Dendritic cell treated with granulocyte-macrophage colony-stimulating factor and Interleukin-4, amounts not matched to agents 40 ng/mL and 50 ng/mL, for 4 days (primary cell): ENCODE measurements around the gene IGF2R.
A peak's percentile ranks its signal among the peaks of the same experiment; 100 is the strongest.
"Not testable (repeated sequence)": the region's sequence is repeated elsewhere in the genome, so short reads cannot be mapped to it uniquely, and the experiment has no call there.

Experiments
- H3K27ac Mint-ChIP-seq: one replicate; pipeline ENCODE4 v1.8.0; 2022; ENCODE audit warnings: mild to moderate bottlenecking, mixed read lengths
- H3K27me3 Mint-ChIP-seq: one replicate; pipeline ENCODE4 v1.8.0; 2022; ENCODE audit warnings: mild to moderate bottlenecking, mixed read lengths
- H3K36me3 Mint-ChIP-seq: one replicate; pipeline ENCODE4 v1.8.0; 2022; ENCODE audit warnings: low read depth, mixed read lengths
- H3K4me1 Mint-ChIP-seq: one replicate; pipeline ENCODE4 v1.8.0; 2022; ENCODE audit warnings: low read depth, mixed read lengths
- H3K4me3 Mint-ChIP-seq: one replicate; pipeline ENCODE4 v1.8.0; 2022; ENCODE audit warnings: mild to moderate bottlenecking, moderate library complexity, mixed read lengths
- H3K9me3 Mint-ChIP-seq: one replicate; pipeline ENCODE4 v1.8.0; 2022; ENCODE audit warnings: mixed read lengths
- intact Hi-C: fragments of 100-400 bp; cut with micrococcal nuclease; formaldehyde crosslinking; loops from one replicate; pipeline ENCODE4 v1.15.0; 2022

The IGF2R gene

GRCh38 chr6:159985296-159985945, 16.5 kb downstream of the IGF2R start:
- no peaks in the 10 kb centered on the region for H3K36me3 Mint-ChIP-seq
- H3K4me3 Mint-ChIP-seq = peak overlapping the region; percentile 32
- peak overlapping the region; percentile 69 for H3K27ac Mint-ChIP-seq
- H3K9me3 Mint-ChIP-seq = no peaks in the 10 kb centered on the region
- peaks cover 78% of the 10 kb centered on the region for H3K4me1 Mint-ChIP-seq
- no peaks in the 10 kb centered on the region for H3K27me3 Mint-ChIP-seq
- intact Hi-C loops = no loop called here

- intact Hi-C loops = no loop called here
- peaks cover 70% of the 10 kb centered on the region for H3K4me1 Mint-ChIP-seq
- H3K27ac Mint-ChIP-seq = peak overlapping the region; percentile 67
- H3K36me3 Mint-ChIP-seq = peaks cover 28% of the 10 kb centered on the region
- H3K9me3 Mint-ChIP-seq = no peaks in the 10 kb centered on the region
- H3K4me3 Mint-ChIP-seq = no peak overlapping the region
- H3K27me3 Mint-ChIP-seq = no peaks in the 10 kb centered on the region
Measured at GRCh38 chr6:159988983-159989454, 20.1 kb downstream of the IGF2R start.

- H3K4me1 Mint-ChIP-seq = peaks cover 72% of the 10 kb centered on the region
- intact Hi-C loops = loop anchor here (5.0 kb wide), 1 partner anchor 37 kb away; no protein-coding TSS in a partner anchor
- H3K27me3 Mint-ChIP-seq = no peaks in the 10 kb centered on the region
- H3K27ac Mint-ChIP-seq = peak overlapping the region; percentile 67
- H3K9me3 Mint-ChIP-seq = peaks cover 6% of the 10 kb centered on the region
- H3K4me3 Mint-ChIP-seq = no peak overlapping the region
- H3K36me3 Mint-ChIP-seq = peaks cover 36% of the 10 kb centered on the region
Measured at GRCh38 chr6:159989492-159990480, 20.9 kb downstream of the IGF2R start.

GRCh38 chr6:159992366-159992765, 23.5 kb downstream of the IGF2R start:
- H3K36me3 Mint-ChIP-seq = peaks cover 62% of the 10 kb centered on the region
- H3K4me1 Mint-ChIP-seq = peaks cover 62% of the 10 kb centered on the region
- intact Hi-C loops = loop anchor here (5.0 kb wide), 1 partner anchor 40 kb away; no protein-coding TSS in a partner anchor
- peaks cover 8% of the 10 kb centered on the region for H3K9me3 Mint-ChIP-seq
- no peak overlapping the region for H3K27ac Mint-ChIP-seq
- no peak overlapping the region for H3K4me3 Mint-ChIP-seq
- H3K27me3 Mint-ChIP-seq = no peaks in the 10 kb centered on the region

GRCh38 chr6:159995405-159995804, 26.5 kb downstream of the IGF2R start:
- Mint-ChIP-seq H3K4me3 (no peak overlapping the region), H3K4me1 (peaks cover 54% of the 10 kb centered on the region), H3K9me3 (peaks cover 8% of the 10 kb centered on the region), H3K27ac (no peak overlapping the region), H3K36me3 (peaks cover 86% of the 10 kb centered on the region), H3K27me3 (no peaks in the 10 kb centered on the region)
- intact Hi-C loops = no loop called here

- intact Hi-C loops = no loop called here
Measured at GRCh38 chr6:159996087-159996622, 27.3 kb downstream of the IGF2R start.

GRCh38 chr6:159996626-159997497, 28.0 kb downstream of the IGF2R start:
- Mint-ChIP-seq H3K27me3 (no peaks in the 10 kb centered on the region), H3K4me3 (no peak overlapping the region), H3K4me1 (peaks cover 47% of the 10 kb centered on the region), H3K36me3 (peaks cover 83% of the 10 kb centered on the region), H3K9me3 (peaks cover 8% of the 10 kb centered on the region), H3K27ac (no peak overlapping the region)
- intact Hi-C loops = no loop called here

More at GRCh38 chr6:159996087-159996622, 27.3 kb downstream of the IGF2R start:
- no peak overlapping the region for H3K27ac Mint-ChIP-seq
- peaks cover 8% of the 10 kb centered on the region for H3K9me3 Mint-ChIP-seq
- no peak overlapping the region for H3K4me3 Mint-ChIP-seq
- H3K36me3 Mint-ChIP-seq = peaks cover 90% of the 10 kb centered on the region
- H3K27me3 Mint-ChIP-seq = no peaks in the 10 kb centered on the region
- H3K4me1 Mint-ChIP-seq = peaks cover 53% of the 10 kb centered on the region

GRCh38 chr6:159997498-159998101, 28.7 kb downstream of the IGF2R start:
- Mint-ChIP-seq H3K4me1 (peaks cover 45% of the 10 kb centered on the region), H3K9me3 (peaks cover 8% of the 10 kb centered on the region), H3K27me3 (no peaks in the 10 kb centered on the region), H3K4me3 (no peak overlapping the region), H3K36me3 (peaks cover 76% of the 10 kb centered on the region), H3K27ac (no peak overlapping the region)
- intact Hi-C loops = no loop called here

GRCh38 chr6:159998538-159998937, 29.7 kb downstream of the IGF2R start:
- no peaks in the 10 kb centered on the region for H3K27me3 Mint-ChIP-seq
- intact Hi-C loops = no loop called here
- H3K4me3 Mint-ChIP-seq = no peak overlapping the region
- no peak overlapping the region for H3K27ac Mint-ChIP-seq
- peaks cover 38% of the 10 kb centered on the region for H3K4me1 Mint-ChIP-seq
- peaks cover 8% of the 10 kb centered on the region for H3K9me3 Mint-ChIP-seq
- H3K36me3 Mint-ChIP-seq = peaks cover 69% of the 10 kb centered on the region

- peaks cover 6% of the 10 kb centered on the region for H3K27me3 Mint-ChIP-seq
- H3K27ac Mint-ChIP-seq = no peak overlapping the region
- no peak overlapping the region for H3K4me3 Mint-ChIP-seq
- intact Hi-C loops = no loop called here
- H3K9me3 Mint-ChIP-seq = peaks cover 7% of the 10 kb centered on the region
- peaks cover 69% of the 10 kb centered on the region for H3K36me3 Mint-ChIP-seq
- peaks cover 35% of the 10 kb centered on the region for H3K4me1 Mint-ChIP-seq
Measured at GRCh38 chr6:159999240-159999671, 30.4 kb downstream of the IGF2R start.

GRCh38 chr6:160000280-160000704, 31.4 kb downstream of the IGF2R start:
- Mint-ChIP-seq H3K27me3 (peaks cover 15% of the 10 kb centered on the region), H3K36me3 (peaks cover 69% of the 10 kb centered on the region), H3K4me3 (no peak overlapping the region), H3K27ac (no peak overlapping the region), H3K9me3 (peaks cover 6% of the 10 kb centered on the region), H3K4me1 (peaks cover 27% of the 10 kb centered on the region)
- intact Hi-C loops = no loop called here

- H3K4me3 Mint-ChIP-seq, intact Hi-C loops, H3K9me3 Mint-ChIP-seq, H3K27ac Mint-ChIP-seq: not testable (repeated sequence)
- Mint-ChIP-seq H3K4me1 (peaks cover 30% of the 10 kb centered on the region), H3K27me3 (peaks cover 20% of the 10 kb centered on the region), H3K36me3 (peaks cover 68% of the 10 kb centered on the region)
Measured at GRCh38 chr6:160000893-160001427, 32.1 kb downstream of the IGF2R start.
